Stimulated activated CD8-positive, alpha-beta memory T cell treated with anti-CD3 and anti-CD28 coated beads, Interleukin-2, amount 100 ng/mL, for 1 hour (primary cell): ENCODE results near the gene ATRX.
"Not testable (repeated sequence)": the region's sequence is repeated elsewhere in the genome, so short reads cannot be mapped to it uniquely, and the experiment has no call there.

Source experiments
- DNase-seq, 2 donors: peaks; one replicate each; pipeline ENCODE4 v3.0.0-alpha.2; 2020; ENCODE audit warnings: low read depth in 2 of 2

ATRX gene

DNA sequence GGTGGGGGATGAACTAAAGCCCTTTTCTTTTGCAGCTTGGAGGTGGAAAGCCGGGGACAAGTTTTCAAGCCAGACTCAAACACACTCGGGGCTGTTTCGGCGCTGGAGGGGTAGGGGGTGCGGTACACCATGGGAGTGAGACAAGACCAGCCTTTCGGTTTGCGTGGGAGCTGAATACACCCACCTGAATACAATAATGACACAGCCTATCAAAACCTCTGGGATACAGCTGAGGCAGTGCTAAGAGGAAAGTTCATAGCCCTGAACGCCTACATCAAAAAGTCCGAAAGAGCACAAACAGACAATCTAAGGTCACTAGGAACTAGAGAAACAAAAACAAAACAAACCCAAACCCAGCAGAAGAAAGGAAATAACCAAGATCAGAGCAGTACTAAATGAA is 163.3 kb downstream of the ATRX start:
- no peak for DNase-seq

DNA sequence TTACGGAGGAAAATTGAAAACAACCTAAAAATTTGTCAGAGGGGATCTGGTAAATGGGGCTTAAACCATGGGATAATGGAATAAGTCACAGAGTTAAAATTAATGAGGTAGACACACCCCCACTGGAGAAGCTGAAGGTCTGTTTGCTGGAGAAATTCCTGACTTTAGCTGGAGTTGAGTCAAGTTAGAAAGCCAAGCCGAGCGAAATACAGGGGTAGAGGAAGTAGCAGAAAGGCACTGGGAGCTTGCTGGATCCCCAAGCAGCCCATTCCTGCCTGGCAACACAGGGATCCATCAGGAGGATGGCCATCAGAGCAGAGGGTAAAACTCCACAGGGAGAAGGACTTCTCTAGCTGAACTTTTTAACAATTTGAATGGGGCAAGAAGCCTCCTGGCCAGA is 163.8 kb downstream of the ATRX start:
- DNase-seq: no peak

DNA sequence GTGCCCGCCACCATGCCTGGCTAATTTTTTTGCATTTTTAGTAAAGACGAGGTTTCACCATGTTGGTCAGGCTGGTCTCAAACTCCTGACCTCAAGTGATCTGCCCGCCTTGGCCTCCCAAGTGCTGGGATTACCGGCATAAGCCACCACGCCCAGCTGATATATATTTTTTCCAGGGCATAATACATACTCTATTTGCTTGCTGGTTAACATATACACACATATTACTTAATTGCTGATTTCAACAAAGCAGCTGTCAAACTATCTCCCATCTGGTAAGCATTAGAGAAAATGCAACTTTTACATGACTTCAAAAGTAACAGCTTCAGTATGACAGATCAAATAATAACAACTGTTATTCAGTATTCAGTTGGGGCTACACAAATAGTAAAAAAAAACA is 164.6 kb downstream of the ATRX start:
- DNase-seq: not testable (repeated sequence)

DNA sequence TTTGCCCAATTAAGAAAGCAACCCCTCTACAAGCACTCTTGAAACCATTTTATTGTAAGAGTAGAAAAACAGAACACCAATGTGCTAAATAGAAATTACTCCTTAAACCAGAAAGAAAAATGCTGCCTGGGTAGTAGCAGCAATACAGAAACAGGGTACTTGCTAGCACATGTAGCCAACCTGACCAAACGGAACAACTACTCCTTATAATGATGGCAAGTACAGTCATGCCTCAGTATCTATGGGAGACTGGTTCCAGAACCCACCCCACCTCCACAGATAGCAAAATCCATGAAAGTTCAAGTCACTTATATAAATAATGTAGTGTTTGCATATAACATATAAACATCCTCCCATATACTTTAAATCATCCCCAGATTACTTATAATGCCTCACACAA is 168.8 kb downstream of the ATRX start:
- no peak for DNase-seq

DNA sequence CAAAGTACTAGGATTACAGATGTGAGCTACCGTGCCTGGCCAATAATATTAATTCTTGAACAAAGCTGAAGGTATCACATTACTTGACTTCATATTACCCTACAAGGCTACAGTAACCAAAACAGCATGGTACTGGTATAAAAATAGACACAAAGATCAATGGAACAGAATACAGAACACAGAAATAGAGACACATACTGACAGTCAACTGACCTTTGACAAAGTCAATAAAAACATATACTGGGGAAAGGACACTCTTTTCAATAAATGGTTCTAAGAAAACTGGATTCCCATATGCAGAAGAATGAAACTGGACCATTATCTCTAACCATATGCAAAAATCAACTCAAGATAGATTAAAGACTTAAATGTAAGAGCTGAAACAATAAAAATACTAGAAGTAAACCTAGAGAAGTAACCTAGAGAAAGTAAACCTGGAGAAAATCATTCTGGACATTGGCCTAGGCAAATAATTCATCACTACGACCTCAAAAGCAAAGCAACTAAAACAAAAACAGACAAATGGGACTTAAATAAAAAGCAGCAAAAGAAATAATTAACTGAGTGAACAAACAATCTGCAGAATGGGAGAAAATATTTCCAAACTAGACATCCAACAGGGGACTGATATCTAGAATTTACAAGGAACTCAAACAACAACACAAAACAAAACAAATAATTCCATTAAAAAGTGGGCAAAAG is 182.2 kb downstream of the ATRX start:
- DNase-seq: no peak

DNA sequence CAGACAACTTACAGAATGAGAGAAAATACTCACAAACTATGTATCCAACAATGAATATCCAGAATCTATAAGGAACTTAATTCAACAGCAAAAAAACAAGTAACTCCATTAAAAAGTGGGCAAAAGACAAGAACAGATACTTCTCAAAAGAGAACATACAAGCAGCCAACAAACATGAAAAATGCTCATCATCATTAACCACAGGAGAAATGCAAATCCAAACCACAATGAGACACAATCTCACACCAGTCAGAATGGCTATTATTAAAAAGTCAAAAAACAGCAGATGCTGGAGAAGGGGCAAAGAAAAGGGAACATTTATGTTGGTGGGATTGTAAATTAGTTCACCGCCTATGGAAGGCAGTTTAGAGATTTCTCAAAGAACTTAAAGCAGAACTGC is 188.5 kb downstream of the ATRX start:
- DNase-seq: no peak

DNA sequence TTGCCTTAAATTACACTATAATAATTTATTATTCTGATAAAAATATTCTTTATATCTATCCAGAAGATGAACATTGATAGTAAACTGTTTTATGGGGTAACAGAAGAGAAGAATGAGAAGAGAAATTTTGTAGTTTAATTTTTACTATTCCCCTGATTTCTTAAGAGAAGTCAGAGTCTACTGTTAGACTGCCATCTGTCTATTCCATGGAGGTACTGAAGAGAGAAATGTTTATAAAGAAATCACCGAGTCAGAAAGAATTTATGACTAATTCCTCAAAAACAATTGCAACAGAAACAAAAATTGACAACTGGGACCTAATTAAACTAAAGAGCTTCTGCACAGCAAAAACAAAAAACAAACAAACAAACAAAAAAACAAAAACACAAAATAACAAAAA is 188.9 kb downstream of the ATRX start:
- no peak for DNase-seq

DNA sequence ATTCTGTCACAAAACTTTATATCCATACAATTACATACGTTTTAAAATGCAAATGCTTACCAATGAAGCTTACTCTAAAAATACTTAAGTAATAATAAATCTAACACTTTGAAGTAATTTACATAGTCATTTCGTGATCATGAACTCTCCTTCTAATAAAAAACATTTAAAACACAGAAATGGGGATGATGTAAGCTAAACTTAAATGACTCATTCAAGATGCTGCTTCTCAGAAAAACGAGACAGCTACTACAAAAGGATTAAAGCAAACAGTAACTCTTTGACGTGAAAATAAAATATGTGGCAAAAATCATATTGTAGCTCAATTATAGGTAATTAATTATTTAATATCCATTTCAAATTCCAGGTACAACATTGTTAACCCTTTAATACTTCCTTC is 190.2 kb downstream of the ATRX start:
- DNase-seq: no peak

DNA sequence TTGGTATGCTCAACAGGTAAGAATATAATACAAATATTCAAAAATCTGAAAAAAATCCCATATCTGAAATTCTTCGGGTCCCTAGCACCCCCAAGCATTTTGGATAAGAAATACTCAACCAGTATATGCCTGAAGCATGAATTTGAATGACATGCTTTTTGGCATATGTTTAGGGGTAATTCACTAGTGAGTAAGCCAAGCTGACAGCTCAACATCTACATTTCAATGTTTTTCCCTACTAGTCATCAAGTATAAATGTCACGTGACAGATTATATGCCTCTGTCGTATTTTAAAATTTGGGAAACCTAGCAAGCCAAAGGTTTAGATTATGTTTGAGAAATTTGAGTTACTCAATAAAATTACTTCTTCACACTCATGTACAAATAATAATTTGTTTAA is 213.7 kb downstream of the ATRX start:
- no peak for DNase-seq

DNA sequence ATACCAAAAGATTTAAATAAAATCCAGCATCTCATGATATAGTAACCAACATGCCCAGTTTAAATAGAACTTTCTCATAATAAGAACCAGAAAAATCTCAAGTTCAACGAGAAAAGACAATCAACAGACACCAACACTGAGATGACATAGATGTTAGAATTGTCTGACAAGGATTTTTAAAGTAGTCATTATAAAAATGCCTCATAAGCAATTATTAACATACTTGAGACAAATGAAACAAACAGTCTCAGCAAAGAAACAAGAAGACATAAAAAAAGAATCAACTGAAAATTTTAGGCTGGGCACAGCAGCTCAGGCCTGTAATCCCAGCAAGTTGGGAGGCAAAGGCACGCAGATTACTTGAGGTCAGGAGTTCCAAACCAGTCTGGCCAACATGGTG is 220.7 kb downstream of the ATRX start:
- no peak for DNase-seq

DNA sequence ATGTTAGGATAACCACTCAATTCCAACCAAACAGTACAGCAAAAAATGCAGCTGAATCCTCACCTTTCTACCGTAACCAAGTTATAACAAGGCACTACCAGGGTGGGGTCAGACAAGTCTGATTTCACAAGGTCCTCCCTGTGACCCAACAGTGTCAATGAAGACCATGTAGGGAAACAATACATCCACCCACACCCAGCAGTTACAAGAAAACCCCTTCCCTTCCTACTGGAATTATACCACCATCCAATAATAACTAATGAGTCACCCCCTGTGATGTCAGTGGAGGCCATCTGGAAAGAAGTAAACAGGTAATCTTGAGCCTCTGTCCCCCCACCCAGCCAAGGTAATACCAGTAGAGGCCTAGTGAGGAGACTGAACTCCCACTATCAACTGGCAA is 221.2 kb downstream of the ATRX start:
- DNase-seq: no peak

DNA sequence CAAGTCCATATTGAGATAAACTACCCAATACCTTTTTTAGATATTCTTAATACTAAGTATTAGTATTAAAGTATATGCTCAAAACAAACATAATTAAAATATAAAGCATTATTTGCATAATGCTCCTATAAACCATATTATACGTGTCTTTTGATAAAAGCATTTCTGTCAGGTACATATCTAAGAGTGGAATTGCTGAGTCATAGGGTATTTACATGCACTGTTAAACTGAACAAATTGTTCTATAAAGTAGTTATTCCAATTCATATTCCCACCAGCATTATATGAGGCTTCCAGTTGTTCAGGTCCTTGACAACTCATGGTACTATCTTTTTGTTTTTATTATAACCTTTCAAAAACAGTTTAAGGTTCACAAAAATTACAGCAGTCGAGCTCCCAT is 224.6 kb downstream of the ATRX start:
- DNase-seq: no peak

DNA sequence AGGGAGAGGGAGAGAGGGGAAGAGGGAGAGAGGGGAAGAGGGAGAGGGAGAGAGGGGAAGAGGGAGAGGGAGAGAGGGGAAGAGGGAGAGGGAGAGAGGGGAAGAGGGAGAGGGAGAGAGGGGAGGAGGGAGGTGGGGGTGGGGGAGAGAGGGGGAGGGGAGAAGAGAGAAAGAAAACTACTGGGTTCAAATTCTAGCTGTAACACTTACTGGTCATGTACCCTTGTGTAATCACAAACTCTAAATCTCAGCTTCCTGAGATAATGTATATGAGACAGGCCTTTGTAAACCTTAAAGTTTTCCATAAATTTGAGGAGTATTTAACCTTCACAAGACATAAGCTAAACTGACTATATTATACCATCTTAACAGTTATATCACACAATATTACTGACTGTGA is 229.7 kb downstream of the ATRX start:
- DNase-seq: no peak

DNA sequence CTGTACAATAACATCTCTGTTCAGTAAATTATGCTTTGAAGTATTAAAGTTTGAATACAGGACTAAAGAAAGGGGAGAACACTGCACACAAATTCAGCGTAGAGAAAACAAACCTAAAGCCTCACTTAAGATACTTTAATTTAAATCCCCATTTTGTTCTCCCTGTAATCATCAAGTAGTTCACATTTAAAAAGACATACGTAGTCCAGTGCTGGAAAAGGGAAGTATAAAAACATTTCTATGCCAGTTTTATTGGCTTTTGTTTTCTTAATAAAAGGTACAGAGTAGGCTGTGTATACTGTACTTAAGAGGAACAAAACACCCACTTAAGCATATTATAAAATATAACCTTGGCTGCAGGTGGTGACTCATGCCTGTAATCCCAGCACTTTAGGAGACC is 237.3 kb downstream of the ATRX start:
- no peak for DNase-seq

DNA sequence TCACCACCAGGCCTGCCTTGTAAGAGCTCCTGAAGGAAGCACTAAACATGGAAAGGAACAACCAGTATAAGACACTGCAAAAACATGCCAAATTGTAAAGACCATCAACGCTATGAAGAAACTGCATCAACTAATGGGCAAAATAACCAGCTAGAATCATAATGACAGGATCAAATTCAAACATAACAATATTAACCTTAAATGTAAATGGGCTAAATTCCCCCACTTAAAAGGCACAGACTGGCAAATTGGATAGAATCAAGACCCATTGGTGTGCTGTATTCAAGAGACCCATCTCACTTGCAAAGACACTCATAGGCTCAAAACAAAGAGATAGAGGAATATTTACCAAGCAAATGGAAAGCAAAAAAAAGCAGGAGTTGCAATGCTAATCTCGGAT is 246.2 kb downstream of the ATRX start:
- not testable (repeated sequence) for DNase-seq

DNA sequence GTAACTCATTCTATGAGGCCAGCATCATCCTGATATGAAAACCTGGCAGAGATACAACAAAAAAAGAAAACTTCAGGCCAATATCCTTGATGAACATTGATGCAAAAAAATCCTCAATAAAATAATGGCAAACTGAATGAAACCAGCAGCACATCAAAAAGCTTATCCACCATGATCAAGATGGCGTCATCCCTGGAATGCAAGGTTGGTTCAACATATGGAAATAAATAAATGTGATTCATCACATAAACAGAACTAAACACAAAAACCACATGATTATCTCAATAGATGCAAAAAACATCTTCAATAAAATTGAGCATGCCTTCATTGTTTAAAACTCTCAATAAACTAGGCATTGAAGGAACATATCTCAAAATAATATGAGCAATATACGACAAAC is 254.8 kb downstream of the ATRX start:
- DNase-seq: not testable (repeated sequence)

DNA sequence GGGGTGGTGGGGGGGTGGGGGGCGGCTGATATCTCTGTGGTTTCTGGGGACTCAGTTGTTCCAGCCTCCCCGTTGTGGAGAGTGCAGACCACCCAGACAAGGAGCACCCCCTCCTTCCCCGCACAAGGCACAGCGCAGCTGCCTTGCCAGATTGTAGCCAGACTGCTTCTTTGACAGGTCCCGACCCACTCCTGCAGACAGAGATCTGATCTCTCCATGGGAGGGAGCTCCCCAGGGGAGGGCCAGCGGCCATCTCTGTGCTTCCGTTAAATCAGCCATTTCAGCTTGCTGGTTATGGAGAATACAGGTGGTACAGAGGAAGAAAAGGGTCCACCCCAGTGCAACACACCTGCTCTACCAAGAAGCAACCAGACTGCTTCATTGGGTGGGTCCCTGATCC is 258.0 kb downstream of the ATRX start:
- no peak for DNase-seq

DNA sequence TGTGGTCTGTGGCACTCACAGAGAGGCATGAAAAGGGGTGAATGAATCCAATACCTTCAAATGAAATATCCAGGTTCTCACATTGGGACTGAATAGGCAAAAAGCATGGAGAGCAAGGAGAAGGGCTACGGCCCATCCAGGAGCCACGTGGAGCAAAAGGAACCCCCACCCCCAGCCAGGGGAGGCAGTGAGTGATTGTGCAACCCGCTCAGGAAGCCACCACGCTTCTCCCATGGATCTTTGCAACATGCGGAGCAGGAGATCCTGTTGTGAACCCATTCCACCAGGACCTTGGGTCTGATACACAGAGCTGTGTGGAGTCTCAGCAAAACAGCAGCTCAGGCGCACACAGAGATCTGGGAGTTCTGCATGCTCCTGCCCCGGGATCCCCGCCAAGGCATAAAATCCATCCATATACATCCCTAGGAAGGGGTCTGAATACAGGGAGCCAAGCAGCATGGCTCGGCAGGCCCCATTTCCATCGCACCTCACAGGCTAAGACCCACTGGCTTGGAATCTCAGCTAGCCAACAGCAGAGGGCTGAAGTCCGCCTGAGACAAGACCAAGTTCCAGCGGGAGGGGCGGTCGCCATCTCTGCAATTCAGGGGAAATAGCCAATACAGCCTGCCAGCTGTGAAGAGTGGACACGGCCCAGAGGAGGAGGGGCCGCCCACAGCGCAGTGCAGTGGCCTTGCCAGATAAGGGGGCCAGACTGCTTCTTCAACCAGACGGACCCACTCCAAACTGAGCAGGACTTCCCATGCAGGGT is 258.6 kb downstream of the ATRX start:
- DNase-seq: no peak

DNA sequence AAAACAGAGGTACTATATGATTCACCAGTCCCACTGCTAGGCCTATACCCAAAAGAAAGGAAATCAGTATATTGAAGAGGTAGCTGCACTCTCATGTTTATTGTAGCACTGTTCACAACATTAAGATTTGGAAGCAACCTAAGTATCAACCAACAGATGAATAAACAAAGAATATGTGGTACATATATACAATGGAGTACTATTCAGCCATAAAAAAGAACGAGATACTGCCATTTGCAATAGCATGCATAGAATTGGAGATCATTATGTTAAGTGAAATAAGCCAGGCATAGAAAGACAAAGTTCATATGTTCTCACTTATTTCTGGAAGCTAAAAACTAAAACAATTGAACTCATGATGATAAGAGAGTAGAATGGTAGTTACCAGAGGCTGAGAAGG is 266.3 kb downstream of the ATRX start:
- no peak for DNase-seq

DNA sequence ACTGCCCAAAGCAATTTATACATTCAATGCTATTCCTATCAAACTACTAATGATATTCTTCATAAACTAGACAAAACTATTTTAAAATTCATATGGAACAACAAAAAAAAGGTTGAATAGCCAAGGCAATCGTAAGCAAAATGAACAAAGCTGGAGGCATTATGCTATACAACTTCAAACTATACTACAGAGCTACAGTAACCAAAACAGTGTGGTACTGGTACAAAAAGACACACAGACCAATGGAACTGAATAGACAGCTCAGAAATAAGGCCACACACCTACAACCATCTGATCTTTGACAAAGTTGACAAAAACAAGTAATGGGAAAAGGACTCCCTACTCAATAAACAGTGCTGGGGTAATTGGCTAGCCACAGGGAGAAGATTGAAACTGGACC is 271.8 kb downstream of the ATRX start:
- DNase-seq: no peak

DNA sequence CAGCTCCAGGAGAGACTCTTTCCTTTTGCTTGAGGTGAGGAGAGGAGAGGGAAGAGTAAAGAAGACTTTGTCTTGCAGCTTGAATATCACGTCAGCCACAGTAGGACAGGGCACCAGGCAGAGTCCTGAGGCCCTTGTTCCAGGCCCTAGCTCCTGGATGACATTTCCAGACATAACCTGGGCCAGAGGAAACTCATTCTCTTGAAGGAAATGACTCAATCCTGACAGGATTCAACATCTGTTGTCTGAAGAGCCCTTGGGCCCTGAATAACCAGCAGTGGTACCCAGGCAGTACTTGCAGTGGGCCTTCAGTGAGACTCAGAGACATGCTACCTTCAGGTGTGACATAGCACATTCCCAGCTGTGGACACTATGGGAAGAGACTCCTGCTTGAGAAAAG is 276.0 kb downstream of the ATRX start:
- no peak for DNase-seq

DNA sequence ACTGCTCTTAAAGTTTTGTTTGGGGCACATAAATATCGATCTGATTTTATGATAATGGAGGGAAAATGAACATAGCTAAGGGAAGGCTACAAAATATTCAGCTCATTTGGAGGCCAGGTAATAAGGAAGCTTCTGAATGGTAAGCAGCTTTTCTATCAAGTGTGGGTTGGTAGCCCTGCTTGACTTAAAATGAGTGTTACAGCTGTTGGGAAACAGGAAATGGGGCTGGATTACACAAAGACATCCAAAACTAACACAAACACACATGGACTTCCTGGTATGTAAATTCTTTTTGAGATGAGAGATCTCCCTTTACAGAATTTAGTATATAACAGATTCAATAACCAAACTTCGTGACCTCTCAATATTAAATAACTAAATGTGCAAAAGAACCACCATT is 280.8 kb downstream of the ATRX start:
- DNase-seq: no peak

DNA sequence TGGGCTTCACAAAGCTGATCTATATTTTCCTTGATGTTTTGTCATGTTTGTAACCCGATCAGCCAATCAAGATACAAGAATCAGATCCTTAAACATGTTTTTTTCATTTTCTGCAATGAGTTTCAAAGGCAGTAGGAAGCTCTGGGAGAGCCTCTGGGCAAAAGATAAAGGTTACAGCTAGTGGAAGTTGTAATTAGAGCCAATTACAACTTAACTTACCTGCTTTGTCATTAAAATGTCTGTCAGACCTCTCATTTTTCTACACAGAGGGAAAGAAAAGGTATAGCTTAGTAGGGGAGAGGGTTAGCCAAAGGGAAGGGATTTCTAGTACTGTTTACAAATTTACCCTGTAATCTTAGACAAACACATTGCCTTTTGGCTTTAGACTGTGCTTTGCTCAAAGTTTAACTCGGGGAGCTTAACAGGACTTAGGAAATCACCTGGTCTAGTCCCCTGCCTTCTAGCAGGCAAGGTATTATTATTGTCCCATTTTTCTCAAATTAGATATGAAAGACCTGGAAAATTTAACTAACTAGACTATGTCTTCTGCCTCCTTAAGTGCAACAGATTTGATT is 283.0 kb downstream of the ATRX start:
- DNase-seq: no peak
